T-helper 1 cell treated with Interleukin-12 subunit alpha and Interleukin-12 subunit beta and Interleukin-4 antibody, amounts not matched to agents 30 μg/mL and 1 μg/mL, for 36 hours (primary cell): ENCODE data around the gene TLE4.

ENCODE experiments used
- H3K27ac Mint-ChIP-seq: one replicate; pipeline ENCODE4 v1.8.0; 2021; ENCODE audit warnings: mild to moderate bottlenecking, mixed read lengths
- H3K27me3 Mint-ChIP-seq: one replicate; pipeline ENCODE4 v1.8.0; 2021; ENCODE audit warnings: low read depth, mixed read lengths
- H3K36me3 Mint-ChIP-seq: one replicate; pipeline ENCODE4 v1.8.0; 2021; ENCODE audit warnings: low read depth, mixed read lengths
- H3K4me1 Mint-ChIP-seq: one replicate; pipeline ENCODE4 v1.8.0; 2021; ENCODE audit warnings: low read depth, mixed read lengths
- H3K4me3 Mint-ChIP-seq: one replicate; pipeline ENCODE4 v1.8.0; 2021; ENCODE audit warnings: mild to moderate bottlenecking, moderate library complexity, mixed read lengths
- H3K9me3 Mint-ChIP-seq: one replicate; pipeline ENCODE4 v1.8.0; 2021; ENCODE audit warnings: mixed read lengths

TLE4 gene

GRCh38 chr9:79685577-79685976, 113.8 kb downstream of the TLE4 start:
- no peak overlapping the region for H3K27ac Mint-ChIP-seq
- H3K9me3 Mint-ChIP-seq = no peaks in the 10 kb centered on the region
- peaks cover 20% of the 10 kb centered on the region for H3K4me1 Mint-ChIP-seq
- H3K4me3 Mint-ChIP-seq = no peak overlapping the region
- H3K36me3 Mint-ChIP-seq = peaks cover 9% of the 10 kb centered on the region
- no peaks in the 10 kb centered on the region for H3K27me3 Mint-ChIP-seq

- Mint-ChIP-seq H3K36me3 (peaks cover 9% of the 10 kb centered on the region), H3K27me3 (no peaks in the 10 kb centered on the region), H3K9me3 (no peaks in the 10 kb centered on the region), H3K27ac (no peak overlapping the region), H3K4me1 (peaks cover 19% of the 10 kb centered on the region), H3K4me3 (no peak overlapping the region)
These were observed 114.8 kb downstream of the TLE4 start for GRCh38 chr9:79686381-79687130.

GRCh38 chr9:79687131-79687447, 115.3 kb downstream of the TLE4 start:
- Mint-ChIP-seq H3K27me3 (no peaks in the 10 kb centered on the region), H3K27ac (peak overlapping the region; percentile 74), H3K4me3 (peak overlapping the region; percentile 42), H3K9me3 (no peaks in the 10 kb centered on the region), H3K4me1 (peaks cover 19% of the 10 kb centered on the region), H3K36me3 (peaks cover 9% of the 10 kb centered on the region)

GRCh38 chr9:79688363-79688762, 116.6 kb downstream of the TLE4 start:
- Mint-ChIP-seq H3K4me1 (peaks cover 19% of the 10 kb centered on the region), H3K27ac (no peak overlapping the region), H3K36me3 (peaks cover 9% of the 10 kb centered on the region), H3K4me3 (no peak overlapping the region), H3K9me3 (no peaks in the 10 kb centered on the region), H3K27me3 (no peaks in the 10 kb centered on the region)

GRCh38 chr9:79689576-79689975, 117.8 kb downstream of the TLE4 start:
- no peak overlapping the region for H3K27ac Mint-ChIP-seq

GRCh38 chr9:79691496-79691895, 119.7 kb downstream of the TLE4 start:
- Mint-ChIP-seq H3K9me3 (no peaks in the 10 kb centered on the region), H3K36me3 (peaks cover 12% of the 10 kb centered on the region), H3K4me1 (peaks cover 32% of the 10 kb centered on the region), H3K27me3 (no peaks in the 10 kb centered on the region), H3K4me3 (no peak overlapping the region), H3K27ac (no peak overlapping the region)

More at GRCh38 chr9:79689576-79689975, 117.8 kb downstream of the TLE4 start:
- no peaks in the 10 kb centered on the region for H3K27me3 Mint-ChIP-seq
- peaks cover 14% of the 10 kb centered on the region for H3K36me3 Mint-ChIP-seq
- peaks cover 27% of the 10 kb centered on the region for H3K4me1 Mint-ChIP-seq
- no peak overlapping the region for H3K4me3 Mint-ChIP-seq
- H3K9me3 Mint-ChIP-seq = no peaks in the 10 kb centered on the region

GRCh38 chr9:79692857-79693571, 121.2 kb downstream of the TLE4 start:
- H3K9me3 Mint-ChIP-seq = no peaks in the 10 kb centered on the region

GRCh38 chr9:79693750-79694149, 122.0 kb downstream of the TLE4 start:
- Mint-ChIP-seq H3K9me3 (no peaks in the 10 kb centered on the region), H3K4me3 (no peak overlapping the region), H3K27me3 (no peaks in the 10 kb centered on the region), H3K27ac (no peak overlapping the region), H3K36me3 (peaks cover 6% of the 10 kb centered on the region), H3K4me1 (peaks cover 23% of the 10 kb centered on the region)

More at GRCh38 chr9:79692857-79693571, 121.2 kb downstream of the TLE4 start:
- Mint-ChIP-seq H3K36me3 (peaks cover 7% of the 10 kb centered on the region), H3K4me1 (peaks cover 25% of the 10 kb centered on the region), H3K27me3 (no peaks in the 10 kb centered on the region), H3K4me3 (no peak overlapping the region), H3K27ac (no peak overlapping the region)

GRCh38 chr9:79694208-79694607, 122.4 kb downstream of the TLE4 start:
- Mint-ChIP-seq H3K27ac (no peak overlapping the region), H3K9me3 (no peaks in the 10 kb centered on the region), H3K4me1 (peaks cover 21% of the 10 kb centered on the region), H3K36me3 (peaks cover 5% of the 10 kb centered on the region), H3K4me3 (no peak overlapping the region), H3K27me3 (no peaks in the 10 kb centered on the region)

GRCh38 chr9:79694676-79695400, 123.1 kb downstream of the TLE4 start:
- no peaks in the 10 kb centered on the region for H3K27me3 Mint-ChIP-seq
- H3K9me3 Mint-ChIP-seq = no peaks in the 10 kb centered on the region
- peaks cover 5% of the 10 kb centered on the region for H3K36me3 Mint-ChIP-seq
- peaks cover 21% of the 10 kb centered on the region for H3K4me1 Mint-ChIP-seq
- H3K4me3 Mint-ChIP-seq = no peak overlapping the region
- H3K27ac Mint-ChIP-seq = no peak overlapping the region

- Mint-ChIP-seq H3K4me3 (peak overlapping the region; percentile 6), H3K9me3 (no peaks in the 10 kb centered on the region), H3K4me1 (peaks cover 21% of the 10 kb centered on the region), H3K27ac (peak overlapping the region; percentile 2), H3K36me3 (peaks cover 5% of the 10 kb centered on the region), H3K27me3 (no peaks in the 10 kb centered on the region)
These were observed 123.9 kb downstream of the TLE4 start for GRCh38 chr9:79695531-79696175.

GRCh38 chr9:79698967-79699366, 127.2 kb downstream of the TLE4 start:
- Mint-ChIP-seq H3K27me3 (no peaks in the 10 kb centered on the region), H3K36me3 (peaks cover 3% of the 10 kb centered on the region), H3K27ac (no peak overlapping the region), H3K4me1 (peaks cover 23% of the 10 kb centered on the region), H3K4me3 (no peak overlapping the region), H3K9me3 (no peaks in the 10 kb centered on the region)

GRCh38 chr9:79699479-79699878, 127.7 kb downstream of the TLE4 start:
- peaks cover 19% of the 10 kb centered on the region for H3K4me1 Mint-ChIP-seq
- H3K27me3 Mint-ChIP-seq = no peaks in the 10 kb centered on the region
- H3K27ac Mint-ChIP-seq = no peak overlapping the region
- H3K9me3 Mint-ChIP-seq = no peaks in the 10 kb centered on the region
- H3K4me3 Mint-ChIP-seq = no peak overlapping the region
- H3K36me3 Mint-ChIP-seq = peaks cover 1% of the 10 kb centered on the region

GRCh38 chr9:79700607-79701360, 129.0 kb downstream of the TLE4 start:
- no peaks in the 10 kb centered on the region for H3K27me3 Mint-ChIP-seq
- no peak overlapping the region for H3K4me3 Mint-ChIP-seq
- H3K36me3 Mint-ChIP-seq = peaks cover 7% of the 10 kb centered on the region
- H3K4me1 Mint-ChIP-seq = peaks cover 11% of the 10 kb centered on the region
- no peak overlapping the region for H3K27ac Mint-ChIP-seq
- H3K9me3 Mint-ChIP-seq = no peaks in the 10 kb centered on the region
